ENCODE measurements around the gene AGPAT2. TPM values are rescaled to one million over a fixed set of nuclear protein-coding genes. Genes with fewer than 3 reads are reported as not detected.

Gene AGPAT2
- total RNA-seq, 4 donors from 2014 or later = 66.2 to 80.6 (median 75.8) TPM

GRCh38 chr9:136665704-136666371 is 21.4 kb downstream of the AGPAT2 start:
- no CpG with 5 or more reads among the region's 109 CpGs for WGBS, 2 donors
- H3K27me3 ChIP-seq = peaks cover 0 to 96% (median 5%) of the 10 kb centered on the region in 4 donors
- no peak for TF ChIP-seq POLR2A (IDR thresholded peaks at IDR 0.05)
- TF ChIP-seq CTCF (IDR thresholded peaks at IDR 0.05) = peak in 1 of 6 experiments; percentile 28
- no peak for DNase-seq
- intact Hi-C loops (cut with DNase I) = no loop called here
- peak overlapping the region in 2 of 4 donors; percentile 58 to 62 for H3K27ac ChIP-seq
- peaks cover 0 to 7% (median 0%) of the 10 kb centered on the region in 3 donors for H3K36me3 ChIP-seq
- peak overlapping the region; percentile 31 to 65 (median 48) for H3K4me3 ChIP-seq
- H3K9me3 ChIP-seq = no peaks in the 10 kb centered on the region
- peaks cover 4 to 27% (median 7%) of the 10 kb centered on the region in 3 donors for H3K4me1 ChIP-seq

GRCh38 chr9:136665111-136665703 is 22.1 kb downstream of the AGPAT2 start:
- TF ChIP-seq CTCF (IDR thresholded peaks at IDR 0.05) (peak in 4 of 6 experiments; percentile 4 to 42 (median 20)), POLR2A (IDR thresholded peaks at IDR 0.05) (no peak)
- intact Hi-C loops (cut with DNase I) = no loop called here
- peaks cover 0 to 96% (median 3%) of the 10 kb centered on the region in 4 donors for H3K27me3 ChIP-seq
- H3K27ac ChIP-seq = peak overlapping the region; percentile 31 to 84 (median 73)
- WGBS, 2 donors = no CpG with 5 or more reads among the region's 49 CpGs
- H3K9me3 ChIP-seq = no peaks in the 10 kb centered on the region
- H3K4me1 ChIP-seq = peaks cover 4 to 28% (median 7%) of the 10 kb centered on the region in 3 donors
- H3K4me3 ChIP-seq = peak overlapping the region; percentile 31 to 65 (median 48)
- DNase-seq = no peak
- H3K36me3 ChIP-seq = peaks cover 0 to 7% (median 0%) of the 10 kb centered on the region in 3 donors

- peaks cover 4 to 34% (median 7%) of the 10 kb centered on the region in 3 donors for H3K4me1 ChIP-seq
- DNase-seq = no peak
- peaks cover 0 to 7% (median 0%) of the 10 kb centered on the region in 3 donors for H3K36me3 ChIP-seq
- H3K4me3 ChIP-seq = peak overlapping the region; percentile 31 to 65 (median 48)
- 69% methylated on average over 3 of the region's 27 CpGs; no CpG with 5 or more reads in 1 of the 2 donors for WGBS, 2 donors
- intact Hi-C loops (cut with DNase I) = no loop called here
- peaks cover 0 to 96% (median 0%) of the 10 kb centered on the region in 4 donors for H3K27me3 ChIP-seq
- H3K27ac ChIP-seq = peak overlapping the region; percentile 64 to 84 (median 73)
- no peaks in the 10 kb centered on the region for H3K9me3 ChIP-seq
- TF ChIP-seq CTCF (IDR thresholded peaks at IDR 0.05) (no peak), POLR2A (IDR thresholded peaks at IDR 0.05) (no peak)
Observed at GRCh38 chr9:136664000-136664915, 23.0 kb downstream of the AGPAT2 start.

GRCh38 chr9:136662656-136663581 is 24.3 kb downstream of the AGPAT2 start, which contains the start of gene EGFL7:
EGFL7 (plus strand) TSS chr9:136662916; CDS start chr9:136668283, 5,367 bp downstream.
- Histone ChIP-seq H3K9me3 (no peaks in the 10 kb centered on the region), H3K36me3 (peaks cover 0 to 7% (median 0%) of the 10 kb centered on the region in 3 donors), H3K4me1 (peaks cover 4 to 30% (median 7%) of the 10 kb centered on the region in 3 donors), H3K27ac (peak within 1 kb of the TSS; percentile 64 to 84 (median 73)), H3K4me3 (peak within 1 kb of the TSS; percentile 31 to 65 (median 48)), H3K27me3 (peaks cover 0 to 96% (median 2%) of the 10 kb centered on the region in 4 donors)
- TF ChIP-seq CTCF (IDR thresholded peaks at IDR 0.05) (no peak), POLR2A (IDR thresholded peaks at IDR 0.05) (peak in 2 of 4 donors; percentile 46 to 74)
- 45 to 64% methylated on average over 8 to 9 of the region's 38 CpGs for WGBS, 2 donors
- intact Hi-C loops (cut with DNase I) = no loop called here
- DNase-seq = no peak
